PFSK-1 (cell line): ENCODE results near the gene SSPN. TPM values are rescaled to one million over a fixed set of nuclear protein-coding genes. Genes with fewer than 3 reads are reported as not detected.

ENCODE experiments used
- FOXP2 ChIP-seq: optimal IDR thresholded peaks from 2 replicates; pipeline ENCODE3; 2011; ENCODE audit warnings: borderline replicate concordance, control low read depth, inconsistent platforms; ENCODE audit not compliant: insufficient read depth; ENCODE audit errors: extremely low read length, extremely low read depth
- POLR2AphosphoS5 ChIP-seq: IDR thresholded peaks from 2 replicates; pipeline ENCODE4 v1.6.1; 2012; ENCODE audit warnings: low read depth, mild to moderate bottlenecking, control low read depth, low read length, moderate library complexity
- REST ChIP-seq, 2 experiments: IDR thresholded peaks; 2 replicates each; pipeline versions ENCODE4 v1.6.1 to v1.8.0; 2011 to 2012; ENCODE audit warnings: low read depth in 2 of 2, low read length in 2 of 2, control low read depth in 1 of 2, inconsistent platforms in 1 of 2, mild to moderate bottlenecking in 1 of 2, moderate library complexity in 1 of 2; ENCODE audit not compliant: insufficient read depth in 1 of 2
- SIN3A ChIP-seq: IDR thresholded peaks from 2 replicates; pipeline ENCODE4 v1.6.1; 2012; ENCODE audit warnings: mild to moderate bottlenecking, low read length, moderate library complexity, borderline replicate concordance; ENCODE audit not compliant: insufficient read depth
- TAF1 ChIP-seq: IDR thresholded peaks from 2 replicates; pipeline ENCODE4 v1.6.1; 2012; ENCODE audit warnings: low read length, control low read depth, borderline replicate concordance; ENCODE audit not compliant: insufficient read depth
- polyA plus RNA-seq: library from polyadenylated mRNA; unstranded; fragments of >200 nt; gene quantifications from one replicate; pipeline ENCODE4 v1.2.1, GENCODE V29; 2012; ENCODE audit warnings: low read depth, missing spikeins; ENCODE audit not compliant: insufficient read length

Gene SSPN
- 1.5 TPM for polyA plus RNA-seq

- TF ChIP-seq FOXP2 = no peak
- TF ChIP-seq POLR2AphosphoS5 = no peak
These were observed at the start of gene SSPN for GRCh38 chr12:26195250-26195640. SSPN (plus strand) TSS chr12:26195573; CDS start chr12:26195673, 100 bp downstream.

- TF ChIP-seq POLR2AphosphoS5 (no peak), SIN3A (no peak), REST (IDR thresholded peaks at IDR 0.05; ENCODE audit: insufficient read depth in 1 of 2, low read depth in 2 of 2, low read length in 2 of 2) (no peak), FOXP2 (no peak)
These were observed 47.1 kb upstream of the SSPN start for GRCh38 chr12:26148291-26148690.

- no peak for TF ChIP-seq TAF1
- TF ChIP-seq FOXP2 = no peak
- no peak for TF ChIP-seq POLR2AphosphoS5
- no peak for TF ChIP-seq SIN3A
- no peak for TF ChIP-seq REST (IDR thresholded peaks at IDR 0.05; ENCODE audit: insufficient read depth in 1 of 2, low read depth in 2 of 2, low read length in 2 of 2)
These were observed 45.3 kb upstream of the SSPN start for GRCh38 chr12:26149968-26150500.

- TF ChIP-seq REST (IDR thresholded peaks at IDR 0.05; ENCODE audit: insufficient read depth in 1 of 2, low read depth in 2 of 2, low read length in 2 of 2) (no peak), POLR2AphosphoS5 (no peak), TAF1 (no peak), SIN3A (no peak), FOXP2 (no peak)
These were observed 44.5 kb upstream of the SSPN start for GRCh38 chr12:26150736-26151450.

GRCh38 chr12:26152507-26153102 lies 42.8 kb upstream of the SSPN start:
- TF ChIP-seq SIN3A (no peak), FOXP2 (no peak), REST (IDR thresholded peaks at IDR 0.05; ENCODE audit: insufficient read depth in 1 of 2, low read depth in 2 of 2, low read length in 2 of 2) (no peak), POLR2AphosphoS5 (no peak), TAF1 (no peak)
